AG09319 (cell line): ENCODE data around the gene OR4Q3.
"Not testable (repeated sequence)": the region's sequence is repeated elsewhere in the genome, so short reads cannot be mapped to it uniquely, and the experiment has no call there.

Experiments used
- DNase-seq: peaks from one replicate; pipeline ENCODE4 v3.0.0-alpha.2; 2010; ENCODE audit warnings: low read depth; ENCODE audit errors: extremely low read depth
- CTCF ChIP-seq: IDR thresholded peaks from 2 replicates; pipeline ENCODE4 v1.5.1; 2011; ENCODE audit warnings: low read depth, mild to moderate bottlenecking, inconsistent platforms, low read length, moderate library complexity

The OR4Q3 gene

GRCh38 chr14:19743256-19743655, at the start of gene OR4Q3:
Gene OR4Q3 (plus strand): TSS chr14:19743571.
- no peak for DNase-seq

GRCh38 chr14:19729359-19729758, 14.0 kb upstream of the OR4Q3 start:
- TF ChIP-seq CTCF = no peak
- DNase-seq = no peak

More at GRCh38 chr14:19743256-19743655, at the start of gene OR4Q3:
- TF ChIP-seq CTCF = no peak

GRCh38 chr14:19729763-19730162, 13.6 kb upstream of the OR4Q3 start:
- TF ChIP-seq CTCF = no peak

GRCh38 chr14:19733893-19734292, 9.5 kb upstream of the OR4Q3 start:
- DNase-seq = not testable (repeated sequence)

More at GRCh38 chr14:19729763-19730162, 13.6 kb upstream of the OR4Q3 start:
- no peak for DNase-seq

GRCh38 chr14:19752316-19752715, 8.9 kb downstream of the OR4Q3 start:
- DNase-seq = not testable (repeated sequence)

GRCh38 chr14:19754172-19754571, 10.8 kb downstream of the OR4Q3 start:
- DNase-seq = no peak
- TF ChIP-seq CTCF = no peak

- DNase-seq = not testable (repeated sequence)
Observed at GRCh38 chr14:19771491-19771890, 28.1 kb downstream of the OR4Q3 start.

- no peak for DNase-seq
- no peak for TF ChIP-seq CTCF
Observed at GRCh38 chr14:19771895-19772430, 28.6 kb downstream of the OR4Q3 start.

- DNase-seq = not testable (repeated sequence)
Observed at GRCh38 chr14:19772454-19772853, 29.1 kb downstream of the OR4Q3 start.

GRCh38 chr14:19773204-19773603, 29.8 kb downstream of the OR4Q3 start, which contains the start of gene OR4M1:
Gene OR4M1 (plus strand): TSS chr14:19773504. CDS start chr14:19780323, 6,819 bp downstream.
- not testable (repeated sequence) for DNase-seq
